HG03095 (cell line): ENCODE measurements around the gene KCND2.
A peak's percentile ranks its signal among the peaks of the same experiment; 100 is the strongest.

Experiments used
- ATAC-seq: cut with Tn5 transposase; IDR thresholded peaks from one replicate; pipeline ENCODE4 v1.9.1; 2021; ENCODE audit warnings: moderate library complexity; ENCODE audit not compliant: unreplicated experiment

The KCND2 gene

DNA sequence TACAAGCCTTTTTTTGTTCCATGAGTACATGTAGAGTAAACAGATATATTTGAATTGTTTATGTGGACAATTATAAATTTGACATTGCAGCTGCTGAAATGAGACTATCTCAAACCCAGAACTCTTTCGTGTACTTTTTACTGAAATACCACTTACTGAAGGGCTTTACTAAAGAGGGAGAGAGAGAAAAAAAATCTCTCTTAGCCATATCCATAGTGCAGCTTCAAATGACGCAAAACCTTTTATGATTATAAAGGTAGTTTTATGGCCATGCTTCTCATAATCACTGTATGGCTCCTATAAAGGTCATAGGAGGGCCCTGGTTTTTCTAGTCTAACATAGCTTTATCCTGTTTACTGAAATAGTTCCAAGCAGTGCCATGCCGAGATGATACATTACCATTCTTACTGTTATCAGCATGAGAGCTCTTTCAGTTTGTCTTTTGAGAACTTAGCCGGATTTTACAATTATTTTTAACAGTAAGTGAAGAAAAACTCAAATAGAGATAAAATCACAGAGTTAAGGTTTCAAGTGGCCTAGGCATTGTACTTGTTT, 35.1 kb downstream of the KCND2 start:
- no peak for ATAC-seq

GRCh38 chr7:120311028-120311788, 38.2 kb downstream of the KCND2 start:
- no peak for ATAC-seq

GRCh38 chr7:120320218-120320961, 47.4 kb downstream of the KCND2 start:
- no peak for ATAC-seq

DNA sequence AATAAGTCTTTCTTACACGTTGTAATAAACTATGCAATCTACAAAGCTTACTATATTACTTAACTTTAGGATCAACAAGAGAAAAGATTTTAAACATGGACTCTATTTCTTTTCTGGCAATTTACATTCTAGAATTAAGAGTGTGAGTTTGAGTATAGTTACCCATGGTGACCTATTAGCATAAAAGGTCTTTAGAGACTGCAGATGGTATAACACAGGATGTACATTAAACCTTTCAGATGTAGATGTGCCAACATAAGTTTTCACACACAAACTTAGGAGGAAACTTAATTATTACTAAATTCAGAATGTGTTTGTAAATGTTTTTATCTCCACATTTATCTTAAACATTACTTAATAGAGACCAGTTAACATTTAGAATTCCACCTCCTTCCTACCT, 54.1 kb downstream of the KCND2 start:
- ATAC-seq = no peak

- ATAC-seq = no peak
These were observed 59.5 kb downstream of the KCND2 start for GRCh38 chr7:120332433-120332832.

GRCh38 chr7:120334475-120334874, 61.5 kb downstream of the KCND2 start:
- peak; percentile 77 for ATAC-seq

DNA sequence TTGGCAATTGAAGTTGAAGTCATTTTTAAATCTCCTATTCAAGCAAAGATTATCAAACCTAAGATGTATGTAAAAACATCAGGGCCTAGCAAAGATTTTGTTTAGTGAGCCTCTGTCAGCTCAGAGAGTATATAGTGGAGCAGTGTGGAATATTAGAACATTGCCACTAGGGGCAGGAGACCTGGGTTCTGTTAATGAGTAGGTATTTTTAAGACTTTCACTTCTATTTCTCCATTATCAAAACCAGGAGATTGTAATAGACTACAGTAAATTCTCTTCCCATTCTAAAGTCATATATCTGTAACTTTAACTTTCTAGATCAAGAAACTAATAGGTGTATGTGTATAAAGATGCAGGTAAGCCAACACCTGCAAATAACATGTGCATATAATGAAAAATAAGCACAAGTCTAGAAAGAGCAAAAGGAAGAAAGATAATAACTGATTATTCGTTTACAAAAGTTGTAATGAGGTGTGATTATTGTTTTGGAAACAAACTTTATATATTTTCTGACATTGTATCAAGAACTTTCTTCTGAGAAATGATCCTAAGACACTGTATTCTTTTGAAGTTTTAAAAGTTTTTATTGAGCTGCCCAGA, 64.4 kb downstream of the KCND2 start:
- ATAC-seq = no peak

DNA sequence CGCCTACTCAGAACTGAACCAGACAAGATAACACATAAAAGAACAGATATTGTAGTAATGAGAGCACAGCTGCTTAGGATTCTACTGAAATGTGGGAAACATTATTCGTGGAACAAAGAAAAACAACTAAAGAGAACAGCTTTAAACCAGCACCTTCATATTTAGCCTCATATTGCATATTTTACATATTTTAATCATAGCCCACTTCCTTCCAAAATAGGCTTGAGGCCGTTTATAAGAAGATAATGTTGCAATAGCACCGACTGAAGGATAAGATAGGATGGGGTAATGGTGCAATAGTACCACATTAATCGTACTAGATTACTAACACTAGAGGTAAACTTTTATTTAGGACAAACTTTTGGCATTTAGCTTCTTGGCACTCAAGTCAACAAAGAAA, 71.3 kb downstream of the KCND2 start:
- no peak for ATAC-seq

DNA sequence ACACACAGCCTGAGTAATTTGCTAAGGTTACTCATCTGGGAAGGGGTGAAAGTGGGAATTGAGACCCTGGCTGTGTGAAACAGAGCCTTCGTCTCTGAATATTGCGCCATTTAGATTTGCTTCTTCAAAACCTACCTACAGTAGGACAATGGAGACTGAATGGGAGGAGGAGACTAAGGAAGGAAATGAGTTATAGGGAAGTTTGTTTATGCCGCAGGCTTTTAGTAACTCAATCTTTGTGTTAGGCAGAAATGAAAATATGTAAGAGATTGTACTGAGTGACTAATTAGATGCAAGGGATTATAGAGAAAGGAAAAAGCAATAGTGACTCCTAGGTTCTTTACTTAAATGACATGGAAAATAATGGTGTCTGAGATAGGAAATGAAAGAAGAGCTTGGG, 80.2 kb downstream of the KCND2 start:
- ATAC-seq = no peak

- peak; percentile 95 for ATAC-seq
These were observed 87.9 kb downstream of the KCND2 start for GRCh38 chr7:120360918-120361317.

DNA sequence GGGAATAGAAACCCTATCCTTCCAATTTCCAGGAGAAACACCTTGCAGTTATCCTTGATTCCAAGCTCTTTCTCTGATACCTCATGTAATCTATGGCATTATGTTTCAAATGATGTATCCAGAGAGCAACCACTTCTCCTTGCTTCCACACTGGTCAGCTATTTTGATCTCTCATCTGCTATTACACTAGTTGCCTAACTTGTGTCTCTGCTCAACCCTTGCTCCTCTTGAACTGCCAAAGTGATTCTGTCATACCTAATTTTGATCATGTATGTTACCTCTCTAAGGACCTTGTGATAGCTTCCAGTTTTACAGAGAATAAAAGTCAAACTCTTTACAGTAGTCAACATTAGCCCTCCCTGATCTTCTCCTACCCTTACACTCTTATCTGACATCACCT, 90.4 kb downstream of the KCND2 start:
- no peak for ATAC-seq

DNA sequence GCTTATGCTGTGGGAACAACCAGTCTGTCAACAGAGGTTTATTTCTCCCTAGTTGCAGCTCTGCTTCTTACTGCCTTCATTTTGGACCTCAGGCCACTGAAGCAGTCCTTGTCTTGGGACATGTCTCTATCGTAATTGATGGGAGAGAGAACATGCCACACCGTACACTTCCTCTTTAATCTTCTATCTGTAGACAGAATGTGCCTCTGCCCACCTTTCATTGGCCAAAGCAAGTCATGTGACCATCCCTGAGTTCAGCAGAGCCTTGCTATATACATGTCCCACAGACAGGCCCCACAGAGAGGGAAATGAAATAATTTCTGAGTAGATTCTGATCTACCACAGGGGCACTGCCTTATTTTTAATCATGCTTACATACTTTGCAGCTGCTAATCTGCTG, 98.0 kb downstream of the KCND2 start:
- ATAC-seq = no peak

- ATAC-seq = no peak
These were observed 100.2 kb downstream of the KCND2 start for GRCh38 chr7:120373174-120373573.

- ATAC-seq = no peak
These were observed 121.6 kb downstream of the KCND2 start for GRCh38 chr7:120394595-120394994.

DNA sequence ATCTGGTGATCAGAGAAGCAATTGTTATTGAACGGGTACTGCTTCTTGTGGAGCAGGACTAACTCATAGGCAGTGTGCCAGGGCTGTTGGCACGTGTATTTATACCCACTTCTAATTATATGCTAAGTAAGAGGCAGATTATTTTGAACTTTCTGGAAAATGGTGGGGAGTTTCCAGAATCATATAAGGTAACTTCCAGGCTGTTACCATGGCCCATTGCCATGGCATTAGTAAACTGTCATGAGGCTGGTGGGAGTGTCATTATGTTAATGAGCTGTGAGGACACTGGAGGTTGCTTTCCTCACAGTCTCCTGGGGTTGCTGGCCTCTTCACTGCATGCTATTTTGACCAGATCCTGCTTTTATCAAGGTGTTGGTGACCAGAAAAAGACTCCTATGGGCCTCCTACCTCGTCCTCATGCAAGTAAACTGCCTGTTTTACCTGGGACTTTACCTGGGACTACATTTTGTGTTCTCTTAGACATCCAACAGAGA, 122.6 kb downstream of the KCND2 start:
- peak; percentile 81 for ATAC-seq

DNA sequence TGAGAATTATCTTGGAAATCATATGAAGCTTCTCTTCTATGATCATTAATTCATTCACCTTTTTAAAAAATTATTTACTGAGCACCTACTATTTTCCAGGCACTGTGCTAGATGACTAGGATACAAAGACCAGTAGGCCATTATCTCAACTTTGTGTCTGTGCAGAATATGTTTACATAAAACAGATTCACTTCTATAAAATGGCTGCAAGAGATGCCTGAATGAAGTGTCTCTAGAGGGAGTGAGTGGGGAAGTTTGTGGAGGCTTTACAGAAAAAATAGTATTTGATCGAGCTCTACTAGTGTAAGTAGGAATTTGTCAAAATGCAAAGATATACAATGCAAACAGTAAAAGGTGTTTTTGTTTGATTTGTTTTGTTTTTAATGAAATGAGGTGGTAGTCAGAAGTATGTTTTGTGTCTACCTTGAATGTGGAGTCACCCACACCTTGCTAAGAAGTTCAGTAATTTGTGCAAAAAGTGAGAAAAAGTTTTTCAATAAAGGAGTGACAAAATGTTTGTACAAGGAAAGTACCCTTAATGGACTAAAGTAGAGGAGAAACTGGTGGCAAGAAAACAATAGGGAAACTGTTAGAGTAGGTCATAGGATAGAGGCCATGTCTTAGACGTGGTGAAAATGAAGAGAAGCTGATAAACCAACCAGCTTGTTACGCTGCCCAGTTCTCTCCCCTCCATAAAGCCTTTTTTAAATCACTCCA, 125.5 kb downstream of the KCND2 start:
- ATAC-seq = no peak

- ATAC-seq = peak; percentile 38
These were observed 128.0 kb downstream of the KCND2 start for GRCh38 chr7:120400806-120401455.

- ATAC-seq = peak; percentile 53
These were observed 129.2 kb downstream of the KCND2 start for GRCh38 chr7:120402079-120402767.

DNA sequence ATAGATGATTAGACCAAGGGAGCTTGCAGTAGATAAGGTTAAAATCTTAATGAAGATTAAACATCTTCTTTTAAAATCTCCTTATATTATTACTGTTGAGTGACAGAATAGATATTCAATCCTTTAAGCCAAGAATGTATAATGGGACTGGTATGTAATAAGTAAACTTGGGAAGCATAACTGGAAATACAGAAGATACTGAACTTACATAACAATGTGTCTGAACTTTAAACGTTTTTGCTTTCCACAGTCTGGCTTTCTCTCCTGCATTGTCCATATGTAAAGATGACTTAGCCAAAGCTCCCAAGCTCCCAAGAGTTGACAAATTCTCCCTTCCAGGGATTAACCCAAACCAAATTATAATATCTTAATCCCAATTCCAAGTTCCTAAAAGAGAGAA, 129.8 kb downstream of the KCND2 start:
- no peak for ATAC-seq

- ATAC-seq = peak; percentile 49
These were observed 131.1 kb downstream of the KCND2 start for GRCh38 chr7:120404042-120404441.
